ENCODE measurements around the gene DHRS2.

Gene DHRS2

DNA sequence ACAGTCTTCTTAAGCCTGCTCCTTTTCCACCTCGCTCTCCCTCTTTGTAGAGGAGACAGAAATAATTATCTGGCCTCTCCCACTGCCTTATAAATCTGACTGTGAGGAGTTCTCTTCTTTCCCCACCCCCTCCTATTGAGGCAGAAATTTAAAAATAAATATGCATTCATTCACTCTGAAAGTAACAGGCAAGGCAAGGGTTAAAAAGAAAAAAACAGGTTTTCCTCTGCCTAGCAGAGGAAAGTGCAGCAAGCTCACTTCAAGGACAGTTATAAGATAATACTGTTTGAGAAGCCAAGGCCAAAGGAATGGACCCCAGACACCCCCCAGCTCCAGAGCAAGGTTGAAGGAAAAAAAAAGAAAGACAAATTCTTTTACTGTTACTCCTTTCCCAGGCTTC is 56.3 kb downstream of the DHRS2 start:
- H3K4me3 ChIP-seq (ENCODE audit: low read length) = no peak overlapping the region
- no peak overlapping the region for H2AFZ ChIP-seq (ENCODE audit: low read depth, low read length)
- peaks cover 5% of the 10 kb centered on the region; the same call in 1 of the 2 replicates for H3K27me3 ChIP-seq (ENCODE audit: low read depth, low read length)
- no peaks in the 10 kb centered on the region for H3K36me3 ChIP-seq (replicated peaks; ENCODE audit: low read depth, low read length)
- no peak overlapping the region for H3K27ac ChIP-seq (ENCODE audit: low read length)
- no peak overlapping the region for H3K4me2 ChIP-seq (ENCODE audit: low read length)
- no peak for TF ChIP-seq EZH2phosphoT487 (IDR thresholded peaks at IDR 0.05; ENCODE audit: low read depth)
- TF ChIP-seq CTCF (IDR thresholded peaks at IDR 0.05; ENCODE audit: low read depth, low read length) = no peak
- H3K9ac ChIP-seq (ENCODE audit: low read length) = no peak overlapping the region
- H3K4me1 ChIP-seq (ENCODE audit: low read length) = no peaks in the 10 kb centered on the region
- no peaks in the 10 kb centered on the region for H4K20me1 ChIP-seq (ENCODE audit: insufficient read depth, low read length)
- no peaks in the 10 kb centered on the region for H3K9me3 ChIP-seq (ENCODE audit: insufficient read depth, low read length)
- H3K79me2 ChIP-seq (ENCODE audit: low read length) = no peaks in the 10 kb centered on the region

DNA sequence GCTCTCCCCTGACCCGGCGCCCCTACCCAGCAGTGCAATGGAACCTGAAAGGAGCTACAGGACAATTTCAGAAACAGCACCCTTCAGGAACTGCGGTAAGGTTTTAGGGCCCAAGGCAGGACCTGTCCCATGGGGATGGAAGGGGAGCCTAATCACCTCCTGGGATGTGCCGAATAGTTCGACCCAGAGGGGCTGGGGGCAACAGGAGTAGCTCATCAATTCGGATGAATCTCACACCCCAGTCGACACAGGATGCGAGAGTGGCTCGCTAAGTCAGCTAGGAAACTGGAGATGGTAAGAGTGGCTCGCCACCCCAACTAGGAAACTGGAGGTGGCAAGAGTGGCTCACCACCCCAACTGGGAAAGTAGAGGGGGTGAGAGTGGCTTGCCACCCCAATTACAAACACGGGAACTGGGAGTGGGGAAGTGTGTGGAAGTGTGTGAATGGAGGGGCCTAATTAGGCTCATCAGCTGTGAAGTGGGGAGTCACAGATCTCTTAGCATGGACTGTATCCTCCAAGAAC is 57.1 kb downstream of the DHRS2 start:
- no peaks in the 10 kb centered on the region for H3K9me3 ChIP-seq (ENCODE audit: insufficient read depth, low read length)
- no peak overlapping the region for H3K4me2 ChIP-seq (ENCODE audit: low read length)
- H3K36me3 ChIP-seq (replicated peaks; ENCODE audit: low read depth, low read length) = no peaks in the 10 kb centered on the region
- no peak overlapping the region for H2AFZ ChIP-seq (ENCODE audit: low read depth, low read length)
- no peaks in the 10 kb centered on the region for H3K4me1 ChIP-seq (ENCODE audit: low read length)
- H3K27me3 ChIP-seq (ENCODE audit: low read depth, low read length) = peaks cover 5% of the 10 kb centered on the region; the same call in 1 of the 2 replicates
- H3K27ac ChIP-seq (ENCODE audit: low read length) = no peak overlapping the region
- no peak overlapping the region for H3K9ac ChIP-seq (ENCODE audit: low read length)
- no peak overlapping the region for H3K4me3 ChIP-seq (ENCODE audit: low read length)
- TF ChIP-seq CTCF (IDR thresholded peaks at IDR 0.05; ENCODE audit: low read depth, low read length) = no peak
- no peak for TF ChIP-seq EZH2phosphoT487 (IDR thresholded peaks at IDR 0.05; ENCODE audit: low read depth)
- no peaks in the 10 kb centered on the region for H3K79me2 ChIP-seq (ENCODE audit: low read length)
- H4K20me1 ChIP-seq (ENCODE audit: insufficient read depth, low read length) = no peaks in the 10 kb centered on the region

- Histone ChIP-seq H2AFZ (ENCODE audit: low read depth, low read length) (no peak overlapping the region), H3K36me3 (replicated peaks; ENCODE audit: low read depth, low read length) (no peaks in the 10 kb centered on the region), H3K9me3 (ENCODE audit: insufficient read depth, low read length) (no peaks in the 10 kb centered on the region), H3K4me3 (ENCODE audit: low read length) (no peak overlapping the region), H4K20me1 (ENCODE audit: insufficient read depth, low read length) (no peaks in the 10 kb centered on the region), H3K27me3 (ENCODE audit: low read depth, low read length) (peaks cover 9% of the 10 kb centered on the region; the same call in 1 of the 2 replicates), H3K27ac (ENCODE audit: low read length) (no peak overlapping the region), H3K4me2 (ENCODE audit: low read length) (no peak overlapping the region), H3K9ac (ENCODE audit: low read length) (no peak overlapping the region), H3K4me1 (ENCODE audit: low read length) (no peaks in the 10 kb centered on the region), H3K79me2 (ENCODE audit: low read length) (no peaks in the 10 kb centered on the region)
- TF ChIP-seq EZH2phosphoT487 (IDR thresholded peaks at IDR 0.05; ENCODE audit: low read depth) = no peak
- TF ChIP-seq CTCF (IDR thresholded peaks at IDR 0.05; ENCODE audit: low read depth, low read length) = no peak
Observed at GRCh38 chr14:23694085-23694948, 58.2 kb downstream of the DHRS2 start.

All from OCI-LY3 (cell line).